Left lobe of liver (tissue), 2 donors: ENCODE data around the gene GRAMD1A. TPM values are rescaled to one million over a fixed set of nuclear protein-coding genes. Genes with fewer than 3 reads are reported as not detected.
"Not testable (repeated sequence)": the region's sequence is repeated elsewhere in the genome, so short reads cannot be mapped to it uniquely, and the experiment has no call there.

Source experiments
- ATAC-seq: fragments of 200-7000 bp; cut with Tn5 transposase; one replicate; pipeline ENCODE4 v1.9.1; 2020; ENCODE audit warnings: mild to moderate bottlenecking, moderate library complexity
- DNase-seq: peaks from one replicate; pipeline ENCODE4 v3.0.0-alpha.2; 2020; ENCODE audit warnings: low spot score
- total RNA-seq: library from RNA; stranded (reverse); gene quantifications from one replicate; pipeline ENCODE4 v1.2.1, GENCODE V29; 2021
- donor health status: DM: no; HTN: no; CAD: no; lungs with moderate emphysema.
- donor health status: DM: no; HTN: yes; CAD: no.

Gene GRAMD1A
- total RNA-seq, 1 donor from 2014 or later: 17.8 TPM

DNA sequence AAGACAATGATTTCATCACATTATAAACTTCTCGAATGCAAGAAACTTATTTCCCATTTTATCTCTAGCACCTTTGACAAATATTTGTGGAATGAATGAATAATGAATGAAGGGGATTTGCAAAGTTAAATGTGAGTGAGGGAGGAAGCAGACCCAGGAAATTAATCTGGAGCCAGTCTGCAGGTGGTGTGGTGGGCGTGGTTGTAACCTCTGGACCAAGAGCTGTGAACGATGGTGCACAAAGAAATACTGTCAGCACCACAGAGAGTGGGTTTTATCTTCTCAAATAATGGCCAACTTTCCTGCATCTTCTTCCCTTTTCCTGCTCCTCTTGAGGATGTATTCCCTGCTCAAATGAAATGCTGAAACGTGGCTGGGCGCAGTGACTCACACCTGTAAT lies 25.1 kb upstream of the GRAMD1A start:
- DNase-seq (no peak), ATAC-seq (no peak)

DNA sequence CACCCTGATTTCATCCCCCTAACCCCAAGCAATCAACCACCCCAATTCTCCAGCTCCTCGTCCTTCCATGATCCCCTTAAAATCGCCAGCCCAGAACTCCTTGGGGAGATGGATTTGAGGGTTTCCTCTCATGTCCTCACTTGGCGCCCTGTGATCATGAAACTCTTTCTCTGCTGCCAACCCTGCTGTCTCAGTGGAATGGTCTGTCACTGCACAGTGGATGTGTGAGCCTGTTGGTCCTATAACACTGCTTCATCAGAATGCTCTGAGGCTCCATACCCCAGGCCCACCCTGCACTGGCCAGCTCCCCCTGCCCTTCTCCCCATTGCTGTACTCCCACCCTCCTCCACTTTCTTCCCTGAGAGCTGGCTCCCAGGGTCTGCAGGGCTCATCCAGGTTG lies 23.5 kb upstream of the GRAMD1A start:
- ATAC-seq (no peak), DNase-seq (peak; percentile 37)

DNA sequence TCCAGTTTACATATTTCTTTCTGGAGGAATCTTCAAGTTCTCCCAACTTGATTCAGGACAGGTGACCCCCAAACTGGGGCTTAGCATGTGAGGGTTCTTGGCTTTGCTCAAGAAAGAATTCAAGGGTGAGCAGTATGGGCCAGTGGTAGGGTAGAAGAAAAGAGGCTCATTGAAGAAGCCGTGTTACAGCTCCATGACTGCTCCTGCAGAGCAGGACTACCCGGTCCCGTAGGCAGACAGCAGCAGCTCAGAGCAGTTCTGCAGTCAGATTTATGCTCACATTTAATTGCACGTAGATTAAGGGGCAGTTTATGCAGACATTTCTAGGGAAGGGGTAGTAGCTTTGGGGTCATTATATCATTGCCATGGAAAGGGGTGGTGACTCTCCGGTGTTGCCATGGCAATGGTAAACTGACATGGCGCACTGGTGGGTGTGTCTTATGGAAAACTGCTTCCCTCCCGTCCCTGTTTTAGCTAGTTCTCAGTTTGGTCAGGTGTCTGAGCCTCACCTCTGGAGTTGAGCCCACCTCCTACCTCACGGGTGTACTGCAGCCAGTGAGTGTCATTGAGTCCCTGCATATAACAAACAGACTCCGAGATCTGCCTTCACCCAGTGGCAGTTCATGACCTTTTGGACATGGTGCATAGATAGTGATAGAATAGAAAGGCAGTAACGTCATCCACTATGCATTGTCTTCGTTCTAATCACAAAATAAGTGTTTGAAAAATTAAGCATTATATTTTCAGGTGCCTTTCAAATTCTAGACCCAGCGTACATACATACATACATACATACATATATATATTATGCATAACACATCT lies 20.1 kb upstream of the GRAMD1A start:
- DNase-seq (no peak), ATAC-seq (no peak)

DNA sequence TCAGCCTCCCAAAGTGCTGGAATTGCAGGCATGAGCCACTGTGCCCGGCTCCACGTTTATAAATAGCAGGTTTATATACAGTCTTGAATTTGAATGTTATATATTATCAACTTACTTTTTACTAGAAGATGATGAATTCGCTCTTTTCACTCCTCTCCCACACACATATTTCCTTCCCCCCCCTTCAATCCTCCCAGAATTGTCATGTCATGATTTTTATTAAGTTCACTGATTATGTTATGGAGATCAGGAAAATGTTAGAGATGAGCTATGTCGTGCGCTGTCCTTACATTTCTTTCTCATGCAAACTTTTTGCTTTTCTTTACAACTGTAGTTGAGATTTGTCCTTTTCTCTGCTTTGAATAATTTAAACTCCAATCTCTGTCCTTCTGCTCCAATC lies 17.8 kb upstream of the GRAMD1A start:
- no peak for ATAC-seq
- no peak for DNase-seq

DNA sequence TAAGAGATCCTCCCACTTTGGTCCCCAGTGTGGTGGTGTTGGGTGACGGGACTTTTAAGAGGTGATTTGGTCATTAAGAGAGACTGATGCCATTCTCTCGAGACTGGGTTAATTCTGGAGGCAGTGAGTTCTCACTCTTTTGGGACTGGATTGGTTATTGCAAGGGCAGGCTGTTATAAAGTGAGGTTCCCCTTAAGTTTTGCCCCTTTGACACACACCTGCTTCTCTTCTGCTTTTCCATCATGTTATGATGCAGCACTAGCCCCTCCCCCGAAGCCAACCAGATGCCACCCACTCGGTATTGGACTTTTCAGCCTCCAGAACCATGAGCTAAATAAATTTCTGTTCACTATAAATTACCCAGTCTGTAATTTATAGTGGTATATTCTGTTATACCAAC lies 16.3 kb upstream of the GRAMD1A start:
- DNase-seq: no peak

DNA sequence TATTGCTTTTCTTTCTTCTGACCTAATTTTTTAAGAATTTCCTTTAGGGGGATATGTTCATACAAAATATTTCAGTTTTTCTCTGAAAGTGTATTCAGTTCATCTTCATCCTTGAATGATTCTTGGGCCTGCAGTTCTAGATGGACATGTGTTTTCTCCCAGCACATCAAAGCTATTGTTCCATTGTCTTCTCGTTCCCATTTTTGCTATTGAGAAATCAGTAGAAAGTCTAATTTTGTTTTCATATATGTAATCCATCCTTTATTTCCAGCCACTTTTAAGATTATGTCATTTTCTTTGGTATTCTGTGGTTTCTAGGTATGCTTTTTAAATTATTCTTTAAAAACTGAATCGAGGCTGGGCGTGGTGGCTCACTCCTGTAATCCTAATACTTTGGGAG lies 15.8 kb upstream of the GRAMD1A start:
- no peak for ATAC-seq
- no peak for DNase-seq

More for the DNA sequence above, 16.3 kb upstream of the GRAMD1A start:
- no peak for ATAC-seq

DNA sequence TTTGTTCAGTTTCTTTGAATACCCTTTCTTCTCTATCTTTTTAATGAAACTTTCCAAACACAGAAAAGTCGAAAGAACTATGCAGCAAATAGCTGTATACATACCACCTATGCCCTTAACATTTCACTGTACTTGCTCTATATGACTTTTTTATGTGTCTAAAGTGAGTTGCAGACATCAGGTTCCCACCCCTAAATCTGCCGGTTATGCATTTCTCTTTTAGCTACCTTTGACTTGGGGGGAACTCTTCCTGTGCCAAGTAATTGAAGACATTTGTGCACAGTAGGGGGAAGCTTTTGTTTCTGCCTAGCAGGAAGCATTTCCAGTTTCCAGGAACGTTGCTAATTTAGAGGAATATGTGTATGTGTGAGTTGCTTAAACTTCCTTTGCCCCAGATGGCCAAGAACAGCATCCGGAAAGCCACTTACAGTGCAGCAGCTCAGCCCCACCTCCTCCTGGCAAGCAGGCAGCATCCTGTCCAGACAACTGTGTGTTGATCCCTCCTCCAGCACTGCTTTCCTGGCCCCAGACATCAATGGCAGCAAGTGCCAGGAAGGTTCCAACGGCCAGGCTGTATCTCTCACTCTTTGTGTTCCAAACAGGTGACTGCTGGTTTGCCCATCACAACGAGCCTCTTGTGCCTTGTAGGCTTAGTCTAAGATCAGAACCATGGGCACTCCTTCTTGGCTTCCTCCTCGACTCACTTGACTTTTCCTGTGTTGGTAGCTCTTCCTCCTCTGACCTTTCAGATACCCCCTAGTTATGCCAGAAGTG lies 14.7 kb upstream of the GRAMD1A start:
- peak; percentile 99 for ATAC-seq
- peak; percentile 73 for DNase-seq

DNA sequence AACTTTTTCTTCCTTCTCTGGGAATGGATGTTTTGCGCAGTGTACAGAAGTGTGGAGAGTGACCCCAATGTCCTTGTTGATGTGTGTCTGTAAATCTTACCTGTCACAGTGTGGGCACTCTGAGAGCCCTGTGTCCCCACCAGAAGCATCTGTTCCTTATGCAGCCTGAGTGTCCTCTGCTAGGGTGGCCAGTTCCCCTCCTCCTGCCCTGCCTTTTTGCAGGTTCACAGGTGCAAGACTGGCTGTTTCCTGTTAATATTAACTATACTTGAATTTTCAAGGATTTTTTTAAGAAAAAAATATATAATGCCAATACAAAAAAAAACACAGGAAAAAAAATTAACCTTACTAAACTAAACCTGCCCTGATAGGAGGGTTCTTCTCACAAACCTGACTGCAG lies 12.0 kb upstream of the GRAMD1A start:
- ATAC-seq (no peak), DNase-seq (no peak)

DNA sequence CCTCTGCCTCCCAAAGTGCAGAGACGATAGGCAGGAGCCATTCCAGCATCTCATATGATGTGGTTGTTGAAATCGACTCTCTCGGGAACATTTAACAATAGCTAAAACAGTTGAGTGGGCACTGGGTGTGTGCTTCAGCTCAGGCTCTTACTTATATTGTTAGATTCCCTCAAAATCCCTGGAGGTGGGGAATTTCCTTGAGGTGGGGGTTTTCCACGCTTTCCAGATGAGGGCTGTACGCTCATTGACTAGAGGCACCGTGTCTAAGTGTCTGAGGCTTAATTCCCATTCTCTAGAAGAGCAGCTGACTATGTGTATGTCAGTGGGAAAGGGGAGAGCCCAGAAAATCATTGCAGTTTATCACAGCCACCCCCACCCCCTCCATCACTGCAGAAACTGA lies 10.8 kb upstream of the GRAMD1A start:
- no peak for DNase-seq
- no peak for ATAC-seq

DNA sequence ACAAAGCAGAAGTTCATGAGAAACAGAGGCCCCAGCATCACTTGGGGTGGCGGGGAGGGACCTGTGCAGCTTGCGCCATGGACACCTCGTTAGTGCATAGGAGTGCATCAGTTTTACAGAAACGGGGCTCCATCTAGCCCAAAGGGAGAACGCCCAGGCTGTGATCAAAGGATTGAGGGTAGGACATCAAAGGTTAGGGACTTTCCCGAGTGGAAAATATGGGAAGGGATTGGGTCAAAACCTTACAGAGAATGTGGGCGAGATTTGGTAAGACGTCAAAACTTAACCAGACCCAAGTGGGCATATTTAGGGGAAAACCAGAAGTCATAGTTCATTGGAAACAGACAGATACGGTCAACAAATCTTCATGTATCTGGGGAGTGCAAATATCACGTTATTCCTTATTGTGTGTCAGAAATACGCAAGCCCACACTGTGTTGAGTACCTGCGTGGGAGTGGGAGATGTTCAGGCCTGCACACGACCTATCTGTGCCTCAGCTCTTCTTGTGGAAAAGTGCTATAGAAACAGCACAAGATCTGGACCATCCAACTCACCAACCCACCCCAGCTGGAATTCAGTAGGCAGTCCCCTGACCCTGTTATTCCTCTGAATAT lies 9.4 kb upstream of the GRAMD1A start:
- ATAC-seq (no peak), DNase-seq (no peak)

DNA sequence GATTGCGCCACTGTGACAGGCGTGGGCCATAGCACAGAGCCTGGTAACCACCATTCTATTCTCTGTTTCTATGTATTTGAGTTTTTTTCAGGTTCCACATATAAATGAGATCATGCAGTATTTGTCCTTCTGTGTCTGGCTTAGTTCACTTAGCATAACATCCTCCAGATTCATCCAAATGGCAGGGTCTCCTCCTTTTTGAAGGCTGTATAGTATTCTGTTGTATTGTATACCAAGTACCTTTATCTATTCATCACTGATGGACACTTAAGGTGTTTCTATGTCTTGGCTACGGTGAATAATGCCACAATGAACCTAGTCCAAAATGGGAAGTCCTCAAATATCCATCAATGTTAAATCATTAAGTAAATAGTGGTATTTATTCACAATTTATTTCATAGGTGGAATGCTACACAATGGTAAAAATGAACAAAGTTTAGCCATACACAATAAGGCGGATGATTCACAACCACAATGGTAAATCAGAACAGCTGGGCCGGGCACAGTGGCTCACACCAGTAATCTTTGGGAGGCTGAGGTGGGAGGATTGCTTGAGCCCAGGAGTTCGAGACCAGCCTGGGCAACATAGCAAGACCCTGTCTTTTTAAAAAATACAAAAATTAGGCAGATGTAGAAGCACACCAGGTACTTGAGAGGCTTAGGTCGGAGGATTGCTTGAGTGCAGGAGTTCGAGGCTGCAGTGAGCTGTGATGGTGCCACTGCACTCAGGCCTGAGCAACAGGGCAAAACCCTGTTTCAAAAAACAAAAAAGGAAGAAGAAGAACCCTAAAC lies 8.4 kb upstream of the GRAMD1A start:
- no peak for ATAC-seq
- no peak for DNase-seq

DNA sequence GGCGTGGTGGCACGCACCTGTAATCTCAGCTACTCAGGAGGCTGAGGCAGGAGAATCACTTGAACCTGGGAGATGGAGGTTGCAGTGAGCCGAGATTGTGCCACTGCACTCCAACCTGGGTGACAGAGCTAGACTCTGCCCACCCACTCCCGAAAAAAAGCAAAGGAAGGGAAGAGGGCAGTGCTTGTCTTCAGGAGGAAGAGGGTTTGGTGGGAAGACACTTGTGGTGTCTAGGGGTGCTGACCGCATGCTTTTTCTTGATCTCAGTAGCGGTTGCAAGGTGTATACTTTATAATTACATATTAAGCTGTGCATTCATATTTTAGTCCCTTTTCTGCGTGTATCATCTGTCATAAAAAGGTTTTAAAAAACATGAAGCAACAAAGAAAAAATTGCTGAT lies 7.5 kb upstream of the GRAMD1A start:
- DNase-seq, ATAC-seq: not testable (repeated sequence)

DNA sequence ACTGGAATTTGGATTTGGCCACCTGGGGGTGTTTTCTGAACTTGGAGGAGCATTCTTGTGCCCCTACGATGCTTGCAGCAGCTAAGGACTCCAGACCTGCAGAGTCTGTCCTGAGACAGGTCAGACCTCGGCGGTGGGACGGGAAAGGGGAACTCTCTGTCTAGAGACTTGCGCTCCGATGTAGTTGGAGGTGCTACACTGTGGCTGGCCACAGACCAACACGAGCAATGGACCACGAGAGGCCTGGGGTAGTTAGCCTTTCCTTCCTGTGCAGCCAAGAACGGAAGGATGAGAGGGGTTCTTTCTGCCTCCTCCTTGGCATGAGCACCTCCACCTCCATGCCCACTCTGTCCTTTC lies 5.9 kb upstream of the GRAMD1A start:
- ATAC-seq (no peak), DNase-seq (no peak)

DNA sequence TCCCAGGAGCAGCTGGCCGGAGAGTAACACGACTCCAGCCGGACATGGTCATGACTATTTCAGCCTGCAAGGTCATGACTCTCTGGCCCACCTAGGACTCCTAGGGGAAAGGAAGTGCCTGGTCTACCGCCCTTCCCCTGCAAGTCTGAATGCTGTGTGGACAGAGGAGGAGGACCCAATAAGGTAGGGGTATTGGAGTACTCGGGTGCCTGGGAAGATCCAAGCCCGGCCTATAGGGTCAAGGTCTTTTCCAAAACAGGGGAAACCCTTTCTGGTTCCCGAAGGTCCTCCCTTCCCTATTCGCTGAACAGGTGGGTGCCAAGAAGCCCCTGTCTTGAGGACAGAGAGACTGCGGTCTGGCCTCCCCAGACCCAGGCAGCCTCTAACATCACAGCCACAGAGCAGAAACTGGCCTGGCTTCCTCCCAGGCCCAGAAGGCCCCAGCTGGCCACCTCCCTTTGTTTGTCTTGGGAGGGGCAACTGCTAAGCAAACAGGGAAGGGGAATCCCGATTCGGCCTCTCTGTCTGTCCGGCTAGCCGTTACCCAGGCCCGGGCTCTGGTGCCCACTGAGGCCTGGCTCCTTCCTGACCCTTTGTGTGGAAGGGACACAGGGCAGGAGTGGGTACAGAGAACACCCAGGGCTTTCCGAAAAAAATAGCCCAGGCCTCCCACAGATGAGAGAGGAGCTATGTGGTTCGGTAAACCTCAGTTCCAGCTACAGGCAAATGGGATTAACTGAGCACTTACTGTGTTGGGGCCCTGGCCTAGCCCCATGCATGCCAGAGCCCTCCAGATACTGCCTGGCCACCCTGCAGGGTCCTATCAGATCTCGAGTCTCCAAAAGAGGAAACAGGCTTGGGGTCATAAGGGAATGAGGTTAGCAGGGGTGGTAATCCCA lies 5.2 kb upstream of the GRAMD1A start:
- DNase-seq (peak; percentile 84), ATAC-seq (peak; percentile 86)

DNA sequence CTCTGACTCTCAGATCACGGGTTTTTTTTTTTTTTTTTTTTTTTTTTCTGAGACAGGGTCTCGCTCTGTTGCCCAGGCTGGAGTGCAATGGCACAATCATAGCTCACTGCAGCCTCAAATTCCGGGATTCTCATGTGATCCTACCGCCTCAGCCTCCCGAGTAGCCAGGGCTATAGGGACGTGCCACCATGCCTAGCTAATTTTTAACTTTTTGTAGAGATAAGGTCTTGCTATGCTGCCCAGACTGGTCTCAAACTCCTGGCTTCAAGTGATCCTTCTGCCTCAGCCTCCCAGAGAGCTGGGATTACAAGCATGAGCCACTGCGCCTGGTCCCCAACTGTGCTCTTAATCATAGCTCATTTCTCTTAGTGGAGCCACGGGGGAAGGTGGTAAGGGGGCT lies 4.6 kb upstream of the GRAMD1A start:
- peak; percentile 6 for ATAC-seq
- DNase-seq: no peak

DNA sequence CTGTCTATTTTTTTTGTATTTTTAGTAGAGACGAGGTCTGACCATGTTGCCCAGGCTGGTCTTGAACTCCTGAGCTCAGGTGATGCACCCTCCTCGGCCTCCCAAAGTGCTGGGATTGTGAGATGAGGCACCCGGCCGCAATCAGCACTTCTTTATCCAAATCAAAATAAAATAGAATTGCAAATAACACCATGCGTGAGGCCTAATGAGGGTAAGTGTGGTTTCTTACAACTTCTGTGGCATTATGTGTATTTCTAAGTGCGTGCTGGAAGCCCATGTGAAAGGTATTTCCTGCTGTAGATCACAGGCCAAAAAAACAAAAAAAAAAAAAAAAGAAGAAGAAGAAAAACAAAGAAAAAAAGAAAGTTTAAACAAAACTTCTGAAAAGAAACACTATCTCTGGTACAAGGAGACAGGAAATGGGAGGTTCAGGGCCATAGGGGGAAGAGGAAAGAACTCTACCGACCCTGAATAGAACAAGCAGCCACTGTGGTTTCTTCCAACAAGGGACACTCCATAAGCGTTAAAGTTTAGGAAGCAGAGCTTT lies 3.0 kb upstream of the GRAMD1A start:
- no peak for DNase-seq
- ATAC-seq: no peak

DNA sequence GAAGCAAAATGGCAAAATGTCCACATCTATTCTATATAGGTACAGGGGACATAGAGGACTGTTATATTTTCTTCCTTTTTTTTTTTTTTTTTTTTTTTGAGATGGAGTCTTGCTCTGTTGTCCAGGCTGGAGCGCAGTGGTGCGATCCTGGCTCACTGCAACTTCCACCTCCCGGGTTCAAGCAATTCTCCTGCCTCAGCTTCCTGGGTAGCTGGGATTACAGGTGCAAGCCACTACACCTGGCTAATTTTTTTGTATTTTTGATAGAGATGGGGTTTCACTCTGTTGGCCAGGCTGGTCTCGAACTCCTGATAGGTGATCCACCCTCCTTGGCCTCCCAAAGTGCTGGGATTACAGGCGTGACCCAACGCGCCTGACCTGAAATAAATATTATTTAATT lies 1.9 kb upstream of the GRAMD1A start:
- not testable (repeated sequence) for DNase-seq, ATAC-seq

DNA sequence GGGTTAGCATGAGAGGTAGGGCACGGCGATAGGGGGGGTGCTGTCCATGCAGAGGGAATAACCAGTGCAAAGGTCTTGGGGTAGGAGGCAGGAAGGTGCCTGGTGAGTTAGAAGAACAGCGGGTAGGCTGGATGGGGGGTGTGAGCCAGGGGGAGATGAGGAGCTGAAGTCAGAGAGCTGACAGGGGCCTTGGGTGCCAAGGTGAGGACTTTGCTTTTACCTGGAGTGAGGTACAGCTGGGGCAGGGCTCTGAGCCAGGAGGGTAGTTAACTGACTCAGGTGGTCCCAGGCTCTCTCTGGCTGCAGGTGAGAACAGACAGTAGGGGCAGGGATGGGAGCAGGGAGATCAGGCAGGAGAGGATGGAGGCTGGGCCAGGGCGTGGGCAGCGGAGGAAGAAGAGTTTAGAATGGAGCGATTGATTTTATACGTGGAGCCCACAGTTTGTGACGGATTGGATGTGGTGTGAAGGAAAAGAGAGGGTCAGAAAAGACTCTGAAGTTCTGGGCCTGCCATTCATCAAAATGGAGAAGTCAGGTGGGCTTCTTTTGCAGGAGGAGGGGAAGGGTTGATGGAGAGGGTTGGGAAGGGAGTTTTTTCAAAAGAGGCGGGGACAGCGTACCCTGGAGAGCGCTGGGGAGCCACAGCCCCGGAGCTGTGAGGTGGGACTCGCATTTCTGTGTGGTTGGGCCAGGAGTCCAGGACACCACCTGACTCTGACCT lies 1.2 kb upstream of the GRAMD1A start:
- DNase-seq (no peak), ATAC-seq (no peak)

DNA sequence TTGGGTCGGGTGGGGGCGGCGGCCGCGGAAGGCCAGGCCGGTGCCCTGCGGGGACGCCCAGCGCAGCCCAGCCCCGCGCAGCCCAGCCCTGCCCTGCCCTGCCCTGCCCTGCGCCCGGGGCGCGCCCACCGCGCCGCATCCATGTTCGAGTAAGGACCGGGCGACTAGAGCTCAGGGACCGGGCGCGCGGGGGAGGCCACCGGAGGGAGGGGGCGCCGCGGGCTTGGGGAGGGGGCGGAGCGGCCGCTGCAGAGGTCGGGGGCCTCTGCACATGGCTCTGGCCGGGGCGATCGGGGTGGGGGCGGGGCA lies 169 bp downstream of the GRAMD1A start:
- no peak for ATAC-seq
- DNase-seq: no peak
